Effector CD8-positive, alpha-beta T cell (primary cell): ENCODE measurements around the gene CUEDC1.

Experiments
- DNase-seq: peaks from one replicate; lab custom pipeline; 2025; lab: John Stamatoyannopoulos, UW
- total RNA-seq, 4 experiments: gene quantifications; one replicate each; lab custom pipeline; 2026; lab: John Stamatoyannopoulos, UW

CUEDC1 gene
- 0 to 3.1 (median 0.78) reads per million in 4 experiments for total RNA-seq

DNA sequence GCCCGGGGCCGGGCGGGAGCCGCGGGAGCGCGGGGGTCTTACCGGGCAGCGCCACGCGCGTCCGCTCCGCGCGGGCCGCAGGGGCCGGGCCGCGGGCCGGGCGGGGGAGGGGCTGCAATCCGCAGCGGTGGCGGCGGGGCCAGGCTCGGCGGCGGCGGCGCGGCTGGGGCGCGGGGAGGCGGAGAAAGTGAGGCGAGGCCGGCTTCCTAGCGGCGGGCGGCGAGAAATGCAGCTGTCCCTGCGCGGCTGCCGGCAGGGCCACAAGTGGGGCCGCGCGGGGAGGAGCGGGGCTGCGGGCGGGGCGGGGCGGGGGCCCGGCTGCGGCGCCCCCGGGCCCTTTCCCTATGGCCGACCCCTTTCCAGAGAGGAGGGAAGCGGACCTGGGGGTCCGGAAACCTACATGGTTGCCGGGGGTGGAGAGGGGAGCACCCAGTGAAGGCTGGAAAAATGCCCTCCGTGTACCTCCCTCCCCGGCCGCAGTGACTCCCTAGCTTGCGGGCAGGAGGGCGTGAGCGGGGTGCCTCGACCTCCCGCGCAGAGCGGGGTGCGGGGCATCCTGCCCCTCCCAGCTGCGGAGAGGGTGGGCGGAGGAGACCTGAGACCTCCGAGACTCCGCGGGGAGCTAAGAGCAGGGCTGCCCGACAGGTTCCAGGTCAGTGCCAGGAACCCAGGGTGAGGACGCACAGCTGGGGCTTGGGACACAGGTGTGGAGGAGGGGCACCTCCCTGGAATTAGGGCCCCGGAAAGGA, at the start of gene CUEDC1:
Gene CUEDC1 (minus strand): TSS at position 230 of the 749 bp plus-strand sequence. CDS start 69,848 bp downstream, outside the sequence.
- DNase-seq = peak; percentile 10

GRCh38 chr17:58004060-58004459, 48.8 kb upstream of the CUEDC1 start:
- no peak for DNase-seq

GRCh38 chr17:58002973-58003372, 47.8 kb upstream of the CUEDC1 start:
- DNase-seq = no peak

- DNase-seq = no peak
These were observed 47.1 kb upstream of the CUEDC1 start for GRCh38 chr17:58002154-58002948.

GRCh38 chr17:58001461-58002124, 46.4 kb upstream of the CUEDC1 start:
- no peak for DNase-seq

- DNase-seq = no peak
These were observed 44.3 kb upstream of the CUEDC1 start for GRCh38 chr17:57999496-58000017.

DNA sequence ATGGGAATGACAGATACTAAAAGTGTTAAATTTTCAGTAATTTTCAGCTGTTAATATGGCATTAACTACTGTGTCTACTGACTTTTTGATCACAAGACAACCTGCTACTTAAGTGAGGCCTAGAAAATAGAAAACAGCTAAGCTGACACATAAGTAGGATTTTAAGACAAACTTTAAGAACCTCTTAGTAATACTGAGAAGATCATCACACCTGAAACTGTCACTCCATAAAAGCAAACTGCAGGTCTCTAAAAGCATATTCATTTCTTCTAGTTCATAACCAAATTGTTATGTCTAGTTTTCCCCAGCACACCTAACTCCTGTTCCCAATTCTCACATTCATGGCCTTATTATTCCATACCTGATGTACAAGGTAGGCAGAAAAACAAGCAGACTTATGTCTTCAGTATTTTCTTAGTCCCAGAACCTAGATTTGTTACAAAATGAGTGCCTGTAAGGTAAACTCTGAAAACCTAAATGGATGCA, 43.8 kb upstream of the CUEDC1 start:
- no peak for DNase-seq

- DNase-seq = no peak
These were observed 42.0 kb upstream of the CUEDC1 start for GRCh38 chr17:57997085-57997809.

DNA sequence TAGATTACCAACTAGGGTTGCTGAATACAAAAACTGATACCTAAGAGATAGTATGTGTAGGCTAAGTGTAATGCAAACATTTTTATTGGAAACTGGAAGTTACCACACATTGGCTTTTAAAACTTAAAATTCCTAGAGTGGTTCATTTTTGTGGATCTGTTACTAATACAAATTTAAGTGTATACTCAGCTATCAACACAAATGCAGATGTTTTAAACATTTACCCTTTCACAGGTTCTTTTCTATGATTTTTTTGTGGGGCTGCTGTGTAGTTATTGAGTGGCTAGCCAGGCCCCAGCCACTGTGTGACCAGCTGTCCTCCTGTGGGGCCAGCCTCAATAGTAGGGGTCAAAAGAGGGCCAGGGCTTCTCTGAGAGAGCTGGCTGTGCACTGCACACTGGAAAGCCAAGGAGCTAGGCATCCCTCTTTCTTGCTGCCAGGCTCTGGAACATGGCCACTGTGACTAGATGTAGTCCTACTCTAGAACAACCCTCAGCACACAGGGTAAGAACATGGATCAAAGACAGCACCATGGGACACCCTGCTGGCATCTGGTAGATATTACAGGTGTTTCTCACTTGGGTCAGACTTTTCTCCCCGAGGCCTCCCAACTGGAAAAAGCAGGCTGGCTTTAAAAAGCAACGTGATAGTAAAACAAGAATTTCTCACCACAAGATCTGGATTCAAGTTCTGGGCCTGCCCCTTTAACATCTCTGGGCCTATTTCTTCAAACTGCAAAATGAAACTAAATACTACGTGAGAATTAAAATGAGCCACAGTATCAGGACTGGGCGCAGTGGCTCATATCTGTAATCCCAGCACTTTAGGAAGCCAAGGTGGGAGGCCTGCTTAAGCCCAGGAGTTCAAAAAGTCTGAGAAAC, 40.1 kb upstream of the CUEDC1 start:
- DNase-seq = no peak

- DNase-seq = no peak
These were observed 39.2 kb upstream of the CUEDC1 start for GRCh38 chr17:57994436-57994835.

- no peak for DNase-seq
These were observed 38.5 kb upstream of the CUEDC1 start for GRCh38 chr17:57993471-57994365.

- no peak for DNase-seq
These were observed 36.3 kb upstream of the CUEDC1 start for GRCh38 chr17:57991537-57991936.

DNA sequence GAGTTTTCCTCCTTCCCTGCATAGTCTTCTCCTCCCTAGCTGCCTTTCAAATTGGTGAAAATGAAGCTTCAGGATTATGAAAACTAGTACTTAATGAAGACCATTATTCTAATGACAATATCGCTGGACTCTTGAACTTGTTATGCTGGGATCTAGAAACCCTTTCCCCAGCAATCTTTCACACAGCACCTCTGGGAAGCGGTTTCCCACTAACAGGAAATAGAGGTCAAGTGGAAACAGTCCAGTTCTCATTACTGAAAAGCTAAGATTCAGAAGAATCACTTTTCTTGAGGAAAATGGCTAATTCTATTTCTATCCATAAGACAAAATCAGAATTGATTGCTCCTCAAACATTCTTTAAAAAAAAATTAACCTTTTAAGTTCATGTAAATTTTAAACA, 34.8 kb upstream of the CUEDC1 start:
- no peak for DNase-seq

DNA sequence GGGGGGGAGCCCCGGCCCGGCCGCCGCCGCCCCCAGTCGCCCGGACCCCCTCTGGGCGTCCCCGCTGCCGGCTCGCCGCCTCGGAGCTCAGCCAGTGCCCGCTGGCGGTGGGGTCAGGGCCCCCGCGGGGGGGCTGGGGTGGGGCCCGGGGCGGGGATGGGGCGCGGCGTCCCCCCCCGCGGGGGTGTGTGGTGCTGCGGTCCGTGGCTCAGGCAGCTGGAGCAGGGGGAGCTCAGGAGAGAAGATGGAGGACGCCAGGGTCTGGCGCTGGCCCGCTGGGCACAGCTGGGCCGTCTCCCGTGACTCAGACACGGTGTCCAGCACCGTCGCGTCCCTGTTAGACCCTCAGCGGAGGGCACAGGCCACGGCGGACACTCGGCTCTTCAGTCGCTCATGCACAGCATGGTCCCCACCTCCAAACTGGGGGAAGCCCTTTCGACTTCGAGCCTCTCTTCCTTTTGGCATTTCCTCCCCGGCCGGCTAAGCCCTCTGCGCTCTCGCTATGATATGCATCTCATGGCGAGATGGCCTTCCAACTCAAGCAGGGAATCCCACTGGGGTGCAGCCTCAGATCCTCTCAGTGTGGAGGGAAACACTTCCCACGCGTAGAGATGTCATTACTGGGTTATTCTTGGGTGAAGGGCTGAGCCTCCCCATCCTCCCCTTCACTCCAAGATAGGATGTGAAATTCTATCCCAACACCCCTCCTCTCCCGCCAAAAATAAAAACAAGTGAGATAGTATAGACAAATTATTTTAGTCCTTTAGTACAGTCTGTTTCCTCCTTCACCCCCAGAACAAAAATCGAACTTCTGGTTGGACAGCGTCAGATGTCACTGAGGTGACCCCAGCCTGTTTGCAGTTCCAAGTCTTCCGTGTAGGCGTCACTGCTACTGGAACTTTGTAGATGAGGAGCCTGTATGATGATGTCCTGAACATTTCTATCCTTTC, 33.4 kb upstream of the CUEDC1 start:
- peak; percentile 32 for DNase-seq

- DNase-seq = peak; percentile 56
These were observed 32.5 kb upstream of the CUEDC1 start, which contains the start of gene VEZF1 for GRCh38 chr17:57987581-57988300. VEZF1 (minus strand) TSS chr17:57988254; CDS start chr17:57988111, 143 bp downstream.

DNA sequence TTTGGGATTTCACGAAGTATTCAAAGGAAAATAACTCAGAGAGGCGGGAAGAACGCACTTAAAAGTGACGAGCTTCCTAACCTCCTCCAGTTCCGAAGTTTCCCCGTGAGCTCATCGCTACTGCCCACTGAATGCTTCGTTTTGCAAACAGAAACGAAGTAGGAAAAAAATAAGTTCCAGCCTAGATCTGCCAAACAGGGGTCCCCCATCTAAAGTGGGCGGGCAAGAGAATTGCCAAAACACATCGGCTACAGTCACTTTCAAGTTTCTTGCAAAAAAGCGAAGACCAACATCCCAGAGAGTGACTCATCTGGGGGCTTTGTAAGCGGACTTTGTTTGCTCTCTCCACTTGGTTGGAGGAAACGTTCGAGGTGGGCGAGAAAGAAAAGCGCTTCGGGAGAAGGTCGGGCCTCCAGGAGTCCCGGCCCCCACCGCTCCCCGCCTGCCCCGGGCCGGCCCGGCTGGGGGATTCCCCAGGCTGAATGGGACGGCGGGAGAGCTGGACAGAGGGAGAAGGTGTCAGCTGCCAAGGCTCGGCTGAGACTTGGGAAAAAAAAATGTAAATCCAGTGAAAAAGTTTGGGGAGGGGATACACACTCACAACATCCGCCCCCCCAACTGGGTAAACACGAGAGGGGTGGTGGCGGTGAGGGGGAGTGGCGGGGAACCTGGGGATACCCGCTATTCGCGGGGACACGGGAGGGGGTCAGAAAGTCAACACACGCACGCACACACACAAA, 31.8 kb upstream of the CUEDC1 start:
- peak; percentile 24 for DNase-seq

- no peak for DNase-seq
These were observed 30.4 kb upstream of the CUEDC1 start for GRCh38 chr17:57985675-57985974.
